Effector CD4-positive, alpha-beta T cell (primary cell): ENCODE results near the gene ZCCHC17.

ENCODE experiments used
- DNase-seq: peaks from one replicate; pipeline ENCODE4 v3.0.0-alpha.2; 2020

ZCCHC17 gene

GRCh38 chr1:31306278-31306677, 9.4 kb downstream of the ZCCHC17 start:
- DNase-seq: no peak

GRCh38 chr1:31308036-31308435, 11.2 kb downstream of the ZCCHC17 start:
- no peak for DNase-seq

- no peak for DNase-seq
Observed at GRCh38 chr1:31310198-31310597, 13.4 kb downstream of the ZCCHC17 start.

- no peak for DNase-seq
Observed at GRCh38 chr1:31315902-31316301, 19.1 kb downstream of the ZCCHC17 start.

- no peak for DNase-seq
Observed at GRCh38 chr1:31318146-31318545, 21.3 kb downstream of the ZCCHC17 start.

- DNase-seq: no peak
Observed at GRCh38 chr1:31324093-31324492, 27.3 kb downstream of the ZCCHC17 start.

GRCh38 chr1:31324992-31325391, 28.2 kb downstream of the ZCCHC17 start:
- DNase-seq: no peak

- DNase-seq: no peak
Observed at GRCh38 chr1:31326461-31326860, 29.6 kb downstream of the ZCCHC17 start.

GRCh38 chr1:31327381-31327780, 30.5 kb downstream of the ZCCHC17 start:
- no peak for DNase-seq

- DNase-seq: no peak
Observed at GRCh38 chr1:31335007-31335406, 38.2 kb downstream of the ZCCHC17 start.

GRCh38 chr1:31336687-31337467, 40.0 kb downstream of the ZCCHC17 start:
- DNase-seq: no peak

GRCh38 chr1:31344503-31344902, 47.7 kb downstream of the ZCCHC17 start:
- no peak for DNase-seq

GRCh38 chr1:31345635-31346034, 48.8 kb downstream of the ZCCHC17 start:
- no peak for DNase-seq

GRCh38 chr1:31346785-31347184, 50.0 kb downstream of the ZCCHC17 start:
- no peak for DNase-seq

GRCh38 chr1:31348449-31348848, 51.6 kb downstream of the ZCCHC17 start:
- DNase-seq: no peak

GRCh38 chr1:31354283-31354682, 57.5 kb downstream of the ZCCHC17 start:
- no peak for DNase-seq

- no peak for DNase-seq
Observed at GRCh38 chr1:31356427-31356826, 59.6 kb downstream of the ZCCHC17 start.

GRCh38 chr1:31361607-31362006, 64.8 kb downstream of the ZCCHC17 start:
- no peak for DNase-seq

- no peak for DNase-seq
Observed at GRCh38 chr1:31362032-31362431, 65.2 kb downstream of the ZCCHC17 start.

- DNase-seq: no peak
Observed at GRCh38 chr1:31364561-31365250, 67.9 kb downstream of the ZCCHC17 start.

- DNase-seq: no peak
Observed at GRCh38 chr1:31366796-31367195, 70.0 kb downstream of the ZCCHC17 start.

GRCh38 chr1:31368611-31369107, 71.8 kb downstream of the ZCCHC17 start:
- no peak for DNase-seq

GRCh38 chr1:31370021-31370420, 73.2 kb downstream of the ZCCHC17 start:
- no peak for DNase-seq

- DNase-seq: no peak
Observed at GRCh38 chr1:31370565-31370964, 73.7 kb downstream of the ZCCHC17 start.
